Renal cortical epithelial cell (primary cell): Measurements from ENCODE around the gene GALNT9. TPM values are rescaled to one million over a fixed set of nuclear protein-coding genes. Genes with fewer than 3 reads are reported as not detected.
"Not testable (repeated sequence)": the region's sequence is repeated elsewhere in the genome, so short reads cannot be mapped to it uniquely, and the experiment has no call there.

ENCODE experiments used
- DNase-seq: peaks from one replicate; pipeline ENCODE4 v3.0.0-alpha.2; 2011; ENCODE audit warnings: low read depth
- total RNA-seq: library from RNA; depleted of rRNA; stranded (reverse); fragments of >200 nt; gene quantifications from 2 replicates; pipeline ENCODE4 v1.2.3, GENCODE V29; 2014

GALNT9 gene
- total RNA-seq, 1 donor from 2014 or later = 4.2 TPM

- no peak for DNase-seq
Observed at GRCh38 chr12:132314516-132315233, 14.7 kb downstream of the GALNT9 start.

DNA sequence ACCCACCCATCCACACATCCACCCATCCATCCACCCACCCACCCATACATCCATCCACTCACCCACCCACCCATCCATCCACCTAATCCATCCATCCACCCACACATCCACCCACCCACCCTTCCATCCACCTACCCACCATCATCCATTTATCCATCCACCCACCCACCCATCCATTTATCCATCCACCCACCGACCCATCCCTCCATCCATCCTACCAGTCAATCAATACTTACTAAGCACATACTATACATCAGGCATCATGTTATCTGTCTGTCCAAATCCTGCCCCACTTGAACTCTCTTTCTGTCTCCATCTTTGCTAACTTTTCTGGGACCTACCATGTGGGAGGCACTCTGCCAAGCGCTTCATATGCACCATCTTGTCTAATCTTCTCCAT lies 15.4 kb downstream of the GALNT9 start:
- DNase-seq = no peak

DNA sequence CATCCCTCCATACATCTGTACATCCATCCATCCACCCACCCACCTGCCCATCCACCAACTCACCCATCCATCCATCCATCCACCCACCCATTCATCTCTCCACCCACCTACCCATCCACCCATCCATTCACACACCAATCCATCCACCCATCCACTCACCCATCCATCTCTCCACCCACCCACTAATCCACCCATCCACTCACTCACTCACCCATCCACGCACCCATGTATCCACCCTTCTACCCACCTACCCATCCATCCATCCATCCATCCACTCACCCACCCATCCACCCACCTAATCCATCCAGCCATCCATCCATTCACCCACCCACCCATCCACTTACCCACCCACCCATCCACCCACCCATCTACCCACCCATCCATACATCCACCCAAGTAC lies 16.2 kb downstream of the GALNT9 start:
- DNase-seq = no peak

GRCh38 chr12:132312516-132312915 lies 16.9 kb downstream of the GALNT9 start:
- DNase-seq = no peak

GRCh38 chr12:132311201-132311915 lies 18.0 kb downstream of the GALNT9 start:
- DNase-seq = no peak

DNA sequence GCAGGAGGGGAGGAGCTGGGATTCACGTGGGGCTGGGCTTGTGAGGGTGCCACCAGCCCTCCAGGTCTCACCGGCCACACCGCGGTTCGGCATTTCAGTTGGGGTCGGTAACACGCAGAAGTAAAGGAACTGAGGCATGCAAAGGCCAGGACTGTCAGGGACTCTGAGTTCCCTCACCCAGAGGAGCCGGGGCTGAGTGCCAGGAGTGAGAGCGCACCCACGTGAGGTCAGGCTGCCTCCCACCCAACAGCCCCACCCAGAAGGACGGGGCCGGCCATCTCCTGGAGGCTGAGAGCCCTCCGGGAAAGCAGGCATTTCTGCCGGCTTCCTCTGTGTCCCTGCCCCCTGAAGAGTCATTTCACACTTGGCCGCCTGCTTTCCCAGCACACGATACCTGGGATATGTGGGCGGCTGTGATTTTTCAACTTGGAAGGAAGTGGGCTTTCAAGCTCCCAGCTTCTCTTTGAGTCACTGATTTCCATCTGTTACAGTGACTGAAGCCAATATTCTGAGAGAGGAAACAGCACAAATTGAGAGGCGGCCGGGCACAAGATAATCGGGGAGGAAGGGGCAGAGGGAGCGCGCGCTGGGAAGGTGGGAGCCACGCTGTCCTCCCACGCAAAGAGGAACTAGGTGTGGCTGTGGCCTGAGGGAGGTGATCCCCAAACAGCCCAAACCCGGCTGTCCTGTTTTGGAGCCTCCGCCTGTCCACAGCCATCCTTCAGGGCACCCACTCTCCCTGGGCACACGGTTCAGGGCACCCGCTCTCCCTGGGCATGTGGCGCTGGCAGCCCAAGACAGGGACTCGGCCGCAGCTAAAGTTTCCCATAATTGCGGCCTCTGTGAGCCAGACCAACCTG lies 19.0 kb downstream of the GALNT9 start:
- peak; percentile 85 for DNase-seq

- DNase-seq = no peak
Observed at GRCh38 chr12:132309596-132310086, 19.7 kb downstream of the GALNT9 start.

DNA sequence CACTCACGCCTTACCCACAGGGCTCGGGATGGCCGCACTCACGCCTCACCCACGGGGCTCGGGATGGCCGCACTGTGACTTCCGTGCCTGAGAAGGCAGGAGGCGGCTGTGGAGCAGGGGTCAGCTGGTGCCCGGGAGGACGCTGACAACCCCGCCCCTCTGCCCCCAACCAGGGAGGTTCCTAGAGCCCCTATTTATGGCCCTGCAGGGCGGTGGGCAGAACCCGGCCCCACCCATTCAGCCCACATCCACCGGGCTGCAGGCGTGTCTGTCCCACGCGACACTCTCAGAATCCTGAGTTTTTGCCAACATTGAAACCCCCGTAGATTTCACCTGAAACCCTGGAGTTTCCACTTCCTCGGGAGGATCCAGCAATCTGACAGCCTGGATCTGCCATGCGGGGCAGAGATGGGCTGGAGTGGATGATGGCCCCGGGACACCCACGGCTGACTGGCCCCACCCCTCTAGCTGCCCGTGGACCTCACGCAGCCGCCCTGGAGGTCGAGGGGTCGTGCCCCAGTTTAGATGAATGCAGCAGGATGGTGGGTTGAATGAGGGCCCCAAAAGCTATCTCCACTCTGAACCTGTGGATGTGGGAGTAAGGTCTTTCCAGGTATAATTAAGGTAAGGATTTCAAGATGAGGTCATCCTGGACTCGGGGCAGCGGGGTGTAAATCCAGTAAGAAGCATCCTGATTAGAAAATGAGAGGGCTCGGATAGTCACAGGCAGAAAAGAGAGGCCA lies 20.4 kb downstream of the GALNT9 start:
- no peak for DNase-seq

DNA sequence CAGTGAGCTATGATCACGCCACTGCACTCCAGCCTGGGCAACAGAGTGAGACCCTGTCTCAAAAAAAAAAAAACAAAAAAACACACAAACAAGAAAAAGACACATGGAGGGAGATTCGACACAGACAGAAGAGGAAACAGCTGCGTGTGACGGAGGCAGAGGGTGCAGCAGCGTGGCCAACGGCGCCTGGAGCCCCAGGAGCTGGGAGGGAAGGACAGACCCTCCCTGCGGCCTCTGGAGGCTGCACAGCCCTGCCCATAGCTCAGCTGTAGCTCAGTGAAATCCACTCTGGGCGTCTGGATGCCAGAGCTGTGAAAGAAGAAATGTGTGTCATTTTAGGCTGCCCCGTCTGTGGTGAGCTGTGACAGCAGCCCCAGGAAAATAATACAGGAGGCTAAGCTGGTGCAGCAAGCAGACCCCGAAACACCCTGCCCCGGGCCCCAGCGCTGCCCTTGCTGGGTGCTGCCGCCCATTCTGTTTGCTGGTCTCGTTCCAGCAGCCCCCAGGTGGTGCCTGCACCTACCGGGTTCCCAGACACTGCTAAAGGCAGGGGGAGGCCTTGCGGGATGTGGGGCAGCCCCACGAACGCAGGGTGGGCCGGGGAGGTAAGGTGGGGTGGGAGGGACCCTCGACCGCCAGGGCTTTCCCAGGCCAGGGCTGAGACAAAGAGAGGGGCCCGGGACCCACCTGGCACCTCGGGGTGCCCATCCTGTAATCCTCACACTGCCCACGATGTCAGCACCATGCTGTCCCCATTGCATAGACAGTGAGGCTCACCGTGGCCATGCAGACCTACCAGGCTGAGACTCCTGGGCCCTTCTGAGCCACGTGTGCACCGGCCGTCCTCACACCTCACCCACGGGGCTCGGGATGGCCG lies 21.2 kb downstream of the GALNT9 start:
- DNase-seq = no peak

DNA sequence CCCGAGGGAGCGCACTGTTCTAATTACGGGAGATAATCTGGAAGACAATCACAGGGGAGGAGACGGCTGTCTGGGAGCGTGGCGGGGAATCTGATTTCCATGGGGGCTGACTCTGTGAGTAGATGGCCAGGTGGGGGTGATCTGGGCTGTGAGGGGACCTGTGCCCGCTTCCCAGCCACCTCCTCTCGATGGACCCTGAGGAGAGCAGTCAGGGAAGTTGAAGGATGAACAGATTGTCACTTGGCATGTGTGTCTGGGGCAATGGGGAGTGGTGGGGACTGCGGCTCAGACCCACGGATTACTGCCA lies 22.6 kb downstream of the GALNT9 start:
- DNase-seq = no peak

GRCh38 chr12:132305991-132306884 lies 23.2 kb downstream of the GALNT9 start:
- DNase-seq = no peak

GRCh38 chr12:132305560-132305966 lies 23.8 kb downstream of the GALNT9 start:
- DNase-seq = no peak

DNA sequence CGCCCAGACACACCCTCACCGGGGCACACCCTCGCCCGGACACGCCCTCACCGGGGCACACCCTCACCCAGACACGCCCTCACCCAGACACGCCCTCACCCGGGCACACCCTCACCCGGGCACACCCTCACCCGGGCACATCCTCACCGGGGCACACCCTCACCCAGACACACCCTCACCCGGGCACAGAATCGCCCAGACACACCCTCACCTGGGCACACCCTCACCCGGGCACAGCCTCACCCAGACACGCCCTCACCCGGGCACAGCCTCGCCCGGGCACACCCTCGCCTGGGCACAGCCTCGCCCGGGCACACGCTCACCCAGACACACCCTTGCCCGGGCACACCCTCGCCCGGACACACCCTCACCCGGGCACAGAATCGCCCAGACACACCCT lies 24.5 kb downstream of the GALNT9 start:
- DNase-seq = not testable (repeated sequence)

DNA sequence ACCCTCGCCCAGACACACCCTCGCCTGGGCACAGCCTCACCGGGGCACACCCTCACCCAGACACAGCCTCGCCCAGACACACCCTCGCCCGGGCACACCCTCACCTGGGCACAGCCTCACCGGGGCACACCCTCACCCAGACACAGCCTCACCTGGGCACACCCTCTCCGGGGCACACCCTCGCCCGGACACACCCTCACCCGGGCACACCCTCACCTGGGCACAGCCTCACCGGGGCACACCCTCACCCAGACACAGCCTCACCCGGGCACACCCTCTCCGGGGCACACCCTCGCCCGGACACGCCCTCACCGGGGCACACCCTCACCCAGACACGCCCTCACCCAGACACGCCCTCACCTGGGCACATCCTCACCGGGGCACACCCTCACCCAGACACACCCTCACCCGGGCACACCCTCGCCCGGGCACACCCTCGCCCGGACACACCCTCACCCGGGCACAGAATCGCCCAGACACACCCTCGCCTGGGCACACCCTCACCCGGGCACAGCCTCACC lies 25.5 kb downstream of the GALNT9 start:
- not testable (repeated sequence) for DNase-seq

GRCh38 chr12:132302466-132303358 lies 26.7 kb downstream of the GALNT9 start:
- no peak for DNase-seq

GRCh38 chr12:132300789-132301722 lies 28.3 kb downstream of the GALNT9 start:
- DNase-seq = no peak

DNA sequence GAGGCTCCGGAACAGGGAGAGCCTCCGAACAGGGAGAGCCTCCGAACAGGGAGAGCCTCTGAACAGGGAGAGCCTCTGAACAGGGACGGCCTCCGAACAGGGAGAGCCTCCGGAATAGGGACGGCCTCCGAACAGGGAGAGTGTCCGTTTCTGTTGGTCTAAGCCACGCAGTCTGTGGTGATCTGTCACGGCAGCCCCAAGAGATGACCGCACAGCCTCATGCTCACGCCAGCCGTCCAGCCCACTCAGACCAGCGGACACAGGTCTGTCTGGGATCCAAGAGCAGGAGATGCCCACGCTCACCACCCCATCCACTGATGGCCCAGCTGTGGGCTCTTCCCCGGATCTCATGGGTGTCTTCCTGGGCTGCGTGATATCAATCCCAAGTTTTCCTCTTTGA lies 33.3 kb downstream of the GALNT9 start:
- DNase-seq = no peak
